ENCODE measurements around the gene KIAA1671.

Gene KIAA1671

GRCh38 chr22:25077056-25077455 lies 124.5 kb downstream of the KIAA1671 start:
- H3K9me2 ChIP-seq (ENCODE audit: low read depth, low read length) = no peaks in the 10 kb centered on the region
- no peaks in the 10 kb centered on the region for H3K36me3 ChIP-seq (ENCODE audit: insufficient read depth, low read length)
- 0 out of 2 replicates have a peak, but pooled peaks cover 3% of the 10 kb centered on the region for H3K27me3 ChIP-seq (ENCODE audit: insufficient read depth, low read length)
- H3K4me2 ChIP-seq (ENCODE audit: low read length) = no peak overlapping the region
- H3F3A ChIP-seq (ENCODE audit: insufficient read depth, low read length) = no peaks in the 10 kb centered on the region
- H2AFZ ChIP-seq (ENCODE audit: low read length) = no peak overlapping the region
- H4K20me1 ChIP-seq (ENCODE audit: insufficient read depth, low read length) = no peaks in the 10 kb centered on the region
- no peaks in the 10 kb centered on the region for H3K79me2 ChIP-seq (ENCODE audit: insufficient read depth, low read length)
- no peak overlapping the region for H3K9ac ChIP-seq (ENCODE audit: low read length)
- H3K4me1 ChIP-seq (ENCODE audit: insufficient read depth, low read length, severe bottlenecking) = no peaks in the 10 kb centered on the region
- H3K27ac ChIP-seq (ENCODE audit: low read depth, low read length, poor library complexity, severe bottlenecking) = no peak overlapping the region
- H3K4me3 ChIP-seq (ENCODE audit: low read depth, low read length, poor library complexity, severe bottlenecking) = no peak overlapping the region
- no peaks in the 10 kb centered on the region for H3K9me3 ChIP-seq (ENCODE audit: low read length)
- no peak for TF ChIP-seq CTCF (IDR thresholded peaks at IDR 0.05; ENCODE audit: low read length)
- no peak for TF ChIP-seq EZH2 (IDR thresholded peaks at IDR 0.05; ENCODE audit: borderline replicate concordance, low read length)

- no peak for TF ChIP-seq CTCF (IDR thresholded peaks at IDR 0.05; ENCODE audit: low read length)
- no peak for TF ChIP-seq EZH2 (IDR thresholded peaks at IDR 0.05; ENCODE audit: borderline replicate concordance, low read length)
- Histone ChIP-seq H3K9me3 (ENCODE audit: low read length) (no peaks in the 10 kb centered on the region), H4K20me1 (ENCODE audit: insufficient read depth, low read length) (no peaks in the 10 kb centered on the region), H3K27me3 (ENCODE audit: insufficient read depth, low read length) (0 out of 2 replicates have a peak, but pooled peaks cover 3% of the 10 kb centered on the region), H3K27ac (ENCODE audit: low read depth, low read length, poor library complexity, severe bottlenecking) (no peak overlapping the region), H2AFZ (ENCODE audit: low read length) (no peak overlapping the region), H3K9me2 (ENCODE audit: low read depth, low read length) (no peaks in the 10 kb centered on the region), H3K4me3 (ENCODE audit: low read depth, low read length, poor library complexity, severe bottlenecking) (no peak overlapping the region), H3F3A (ENCODE audit: insufficient read depth, low read length) (no peaks in the 10 kb centered on the region), H3K9ac (ENCODE audit: low read length) (no peak overlapping the region), H3K79me2 (ENCODE audit: insufficient read depth, low read length) (no peaks in the 10 kb centered on the region), H3K4me2 (ENCODE audit: low read length) (no peak overlapping the region), H3K4me1 (ENCODE audit: insufficient read depth, low read length, severe bottlenecking) (no peaks in the 10 kb centered on the region), H3K36me3 (ENCODE audit: insufficient read depth, low read length) (no peaks in the 10 kb centered on the region)
These were observed 125.4 kb downstream of the KIAA1671 start for GRCh38 chr22:25077964-25078363.

- no peaks in the 10 kb centered on the region for H3F3A ChIP-seq (ENCODE audit: insufficient read depth, low read length)
- no peak overlapping the region for H3K4me3 ChIP-seq (ENCODE audit: low read depth, low read length, poor library complexity, severe bottlenecking)
- H3K27me3 ChIP-seq (ENCODE audit: insufficient read depth, low read length) = 0 out of 2 replicates have a peak, but pooled peaks cover 3% of the 10 kb centered on the region
- H3K9ac ChIP-seq (ENCODE audit: low read length) = no peak overlapping the region
- no peaks in the 10 kb centered on the region for H3K36me3 ChIP-seq (ENCODE audit: insufficient read depth, low read length)
- H3K9me3 ChIP-seq (ENCODE audit: low read length) = no peaks in the 10 kb centered on the region
- H2AFZ ChIP-seq (ENCODE audit: low read length) = no peak overlapping the region
- no peaks in the 10 kb centered on the region for H4K20me1 ChIP-seq (ENCODE audit: insufficient read depth, low read length)
- no peaks in the 10 kb centered on the region for H3K9me2 ChIP-seq (ENCODE audit: low read depth, low read length)
- H3K27ac ChIP-seq (ENCODE audit: low read depth, low read length, poor library complexity, severe bottlenecking) = no peak overlapping the region
- no peak overlapping the region for H3K4me2 ChIP-seq (ENCODE audit: low read length)
- H3K4me1 ChIP-seq (ENCODE audit: insufficient read depth, low read length, severe bottlenecking) = no peaks in the 10 kb centered on the region
- TF ChIP-seq EZH2 (IDR thresholded peaks at IDR 0.05; ENCODE audit: borderline replicate concordance, low read length) (no peak), CTCF (IDR thresholded peaks at IDR 0.05; ENCODE audit: low read length) (no peak)
- H3K79me2 ChIP-seq (ENCODE audit: insufficient read depth, low read length) = no peaks in the 10 kb centered on the region
These were observed 126.1 kb downstream of the KIAA1671 start for GRCh38 chr22:25078591-25078990.
